Activated CD8-positive, alpha-beta T cell treated with anti-CD3 and anti-CD28 coated beads, Interleukin-2, amount 10 ng/mL, durations not matched to agents 7 days and 5 days (primary cell): ENCODE results near the gene UBTD2. TPM values are rescaled to one million over a fixed set of nuclear protein-coding genes. Genes with fewer than 3 reads are reported as not detected.
A peak's percentile ranks its signal among the peaks of the same experiment; 100 is the strongest.

Experiments used
- ATAC-seq: fragments of 150-1000 bp; cut with Tn5 transposase; one replicate; pipeline ENCODE4 v1.10.0; 2021; ENCODE audit warnings: moderate library complexity
- CTCF ChIA-PET: fragments of 350-600 bp; sonication (Branson Sonifier 250); formaldehyde crosslinking; loops from one replicate; lab custom pipeline; 2021; ENCODE audit warnings: antibody characterized with exemption; lab: Charles Lee
- POLR2A ChIA-PET: fragments of 350-600 bp; sonication (Branson Sonifier 250); formaldehyde crosslinking; loops from one replicate; lab custom pipeline; 2021; ENCODE audit warnings: antibody characterized with exemption; lab: Charles Lee
- DNase-seq: peaks from one replicate; pipeline ENCODE4 v3.0.0-alpha.2; 2020
- H3K27ac Mint-ChIP-seq: one replicate; pipeline ENCODE4 v1.8.0; 2021; ENCODE audit warnings: mild to moderate bottlenecking, mixed read lengths
- H3K27me3 Mint-ChIP-seq: one replicate; pipeline ENCODE4 v1.8.0; 2021; ENCODE audit warnings: low read depth, mixed read lengths
- H3K36me3 Mint-ChIP-seq: one replicate; pipeline ENCODE4 v1.8.0; 2021; ENCODE audit warnings: low read depth, mixed read lengths
- H3K4me1 Mint-ChIP-seq: one replicate; pipeline ENCODE4 v1.8.0; 2021; ENCODE audit warnings: low read depth, mixed read lengths
- H3K4me3 Mint-ChIP-seq: one replicate; pipeline ENCODE4 v1.8.0; 2021; ENCODE audit warnings: mild to moderate bottlenecking, mixed read lengths
- H3K9me3 Mint-ChIP-seq: one replicate; pipeline ENCODE4 v1.8.0; 2022; ENCODE audit warnings: mixed read lengths; ENCODE audit not compliant: insufficient read depth
- total RNA-seq, 2 experiments: library from RNA; stranded (reverse); gene quantifications; one replicate each; pipeline ENCODE4 v1.2.3, GENCODE V29; 2021

Gene UBTD2
- total RNA-seq, 2 experiments from 2014 or later = 12.0 to 12.8 TPM

DNA sequence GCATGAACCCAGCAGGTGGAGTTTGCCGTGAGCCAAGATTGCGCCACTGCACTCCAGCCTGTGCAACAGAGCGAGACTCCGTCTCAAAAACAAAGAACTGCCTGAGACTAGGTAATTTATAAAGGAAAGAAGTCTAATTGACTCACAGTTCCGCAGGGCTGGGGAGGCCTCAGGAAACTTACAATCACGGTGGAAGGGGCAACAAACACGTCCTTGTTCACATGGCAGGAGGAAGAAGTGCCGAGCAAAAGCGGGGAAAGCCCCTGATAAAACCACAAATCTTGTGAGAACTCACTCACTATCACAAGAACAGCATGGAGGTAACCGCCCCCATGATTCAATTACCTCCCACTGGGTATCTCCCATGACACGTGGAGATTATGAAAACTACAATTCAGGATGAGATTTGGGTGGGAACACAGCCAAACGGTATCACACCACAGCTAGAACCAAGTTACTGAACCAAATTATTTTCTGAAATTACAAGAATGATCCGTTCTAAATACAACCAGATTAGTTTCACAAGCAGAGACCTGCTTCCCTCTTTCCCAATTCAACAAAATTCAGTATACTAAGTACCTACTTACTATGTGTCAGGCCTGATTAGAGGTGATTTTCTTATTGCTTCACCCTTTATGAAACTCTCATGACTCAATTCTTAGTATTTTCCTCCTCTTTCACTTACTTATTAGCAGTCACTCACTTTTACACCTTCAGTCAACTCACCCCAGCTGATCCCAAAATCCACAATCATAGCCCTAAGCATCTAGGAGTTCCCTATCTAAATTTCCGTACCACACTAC, 8.4 kb downstream of the UBTD2 start:
- ChIA-PET CTCF (interaction anchor here (1.7 kb wide), 1 partner anchor 7 kb away, joined by 4 read pairs; no protein-coding TSS in a partner anchor), POLR2A (no interaction called here)
- DNase-seq (peak; percentile 25), ATAC-seq (no peak)
- Mint-ChIP-seq H3K36me3 (peaks cover 28% of the 10 kb centered on the region), H3K27ac (no peak overlapping the region), H3K4me3 (no peak overlapping the region), H3K27me3 (no peaks in the 10 kb centered on the region), H3K4me1 (peaks cover 11% of the 10 kb centered on the region), H3K9me3 (no peaks in the 10 kb centered on the region)

DNA sequence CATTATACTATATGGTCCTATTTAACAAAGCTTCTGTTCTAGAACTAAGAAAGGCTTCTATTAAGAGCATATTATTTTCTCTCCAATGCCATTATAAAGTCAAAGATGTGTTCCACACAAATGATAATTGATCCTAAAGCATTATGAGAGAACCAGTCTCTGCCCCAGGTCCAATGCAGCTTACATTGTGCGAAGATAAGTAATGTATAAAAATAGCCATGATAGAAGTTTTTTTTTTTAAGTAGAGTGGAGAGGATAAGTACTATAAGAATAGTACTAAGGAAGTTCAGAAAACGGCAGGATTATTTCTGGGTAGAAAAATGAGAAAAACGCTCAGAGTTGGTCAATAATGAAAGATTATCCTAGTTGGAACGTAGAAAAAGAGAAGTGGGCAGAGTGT, 15.6 kb downstream of the UBTD2 start:
- no peak for ATAC-seq
- Mint-ChIP-seq H3K36me3 (peaks cover 5% of the 10 kb centered on the region), H3K9me3 (no peaks in the 10 kb centered on the region), H3K27me3 (no peaks in the 10 kb centered on the region), H3K27ac (no peak overlapping the region), H3K4me1 (peaks cover 14% of the 10 kb centered on the region), H3K4me3 (no peak overlapping the region)
- ChIA-PET CTCF (interaction anchor here (1.4 kb wide), 1 partner anchor 15 kb away, joined by 5 read pairs; the partner anchor contains the start of gene UBTD2), POLR2A (no interaction called here)
- DNase-seq = no peak

DNA sequence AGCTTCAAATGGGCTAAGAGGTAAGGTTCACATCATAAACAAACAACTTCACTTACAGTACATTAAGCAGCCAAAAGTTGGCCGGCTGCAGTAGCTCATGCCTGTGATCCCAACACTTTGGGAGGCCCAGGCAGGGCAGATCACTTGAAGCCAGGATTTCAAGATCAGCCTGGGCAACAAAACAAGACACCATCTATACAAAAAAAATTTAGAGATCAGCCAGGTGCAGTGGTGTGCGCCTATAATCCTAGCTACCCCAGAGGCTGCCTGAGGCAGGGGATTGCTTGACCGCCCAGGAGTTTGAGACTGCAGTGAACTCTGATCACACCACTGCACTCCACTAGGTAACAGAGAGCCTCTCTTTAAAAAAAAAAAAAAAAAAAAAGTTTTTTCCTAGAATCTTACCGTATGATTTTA, 16.9 kb downstream of the UBTD2 start:
- Mint-ChIP-seq H3K36me3 (peaks cover 7% of the 10 kb centered on the region), H3K9me3 (no peaks in the 10 kb centered on the region), H3K27me3 (no peaks in the 10 kb centered on the region), H3K4me3 (no peak overlapping the region), H3K4me1 (peaks cover 14% of the 10 kb centered on the region), H3K27ac (no peak overlapping the region)
- DNase-seq = no peak
- ATAC-seq = no peak
- CTCF ChIA-PET = interaction anchor here (0.9 to 1.4 kb wide), 2 partner anchors 14 to 17 kb away, joined by 3 to 5 read pairs; partner anchors contain the start of gene UBTD2
- POLR2A ChIA-PET = interaction anchor here (0.6 kb wide), 1 partner anchor 88 kb away, joined by 3 read pairs; no protein-coding TSS in a partner anchor

DNA sequence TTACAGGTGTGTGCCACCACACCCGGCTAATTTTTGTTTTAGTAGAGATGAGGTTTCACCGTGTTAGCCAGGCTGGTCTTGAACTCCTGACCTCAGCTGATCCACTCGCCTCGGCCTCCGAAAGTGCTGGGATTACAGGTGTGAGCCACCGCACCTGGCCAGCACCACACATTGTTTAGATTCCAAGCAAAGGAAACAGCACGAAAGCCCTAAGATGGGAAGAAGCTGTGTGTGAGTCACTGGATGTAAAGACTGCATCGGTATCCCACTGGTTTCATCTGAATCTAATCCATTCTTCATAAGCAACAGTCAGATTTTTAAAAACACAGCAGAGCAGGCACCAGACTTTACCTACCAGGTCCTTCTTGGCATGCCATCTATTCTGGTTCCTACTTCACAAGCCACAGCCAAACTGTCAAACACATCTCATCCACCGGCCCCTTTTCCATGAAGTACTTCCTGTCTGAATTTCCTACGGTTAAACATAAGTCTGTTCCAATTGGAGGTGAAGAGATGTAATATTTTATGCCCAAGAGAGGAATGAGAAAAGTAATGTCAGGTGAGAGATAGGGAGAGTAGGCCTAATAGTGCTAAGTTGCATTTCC, 17.4 kb downstream of the UBTD2 start:
- ChIA-PET CTCF (interaction anchor here (0.9 to 1.4 kb wide), 2 partner anchors 14 to 17 kb away, joined by 3 to 5 read pairs; partner anchors contain the start of gene UBTD2), POLR2A (interaction anchor here (0.5 kb wide), 1 partner anchor 64 kb away, joined by 3 read pairs; no protein-coding TSS in a partner anchor)
- Mint-ChIP-seq H3K27ac (no peak overlapping the region), H3K4me3 (no peak overlapping the region), H3K36me3 (peaks cover 7% of the 10 kb centered on the region), H3K27me3 (no peaks in the 10 kb centered on the region), H3K9me3 (no peaks in the 10 kb centered on the region), H3K4me1 (peaks cover 14% of the 10 kb centered on the region)
- ATAC-seq (no peak), DNase-seq (no peak)

DNA sequence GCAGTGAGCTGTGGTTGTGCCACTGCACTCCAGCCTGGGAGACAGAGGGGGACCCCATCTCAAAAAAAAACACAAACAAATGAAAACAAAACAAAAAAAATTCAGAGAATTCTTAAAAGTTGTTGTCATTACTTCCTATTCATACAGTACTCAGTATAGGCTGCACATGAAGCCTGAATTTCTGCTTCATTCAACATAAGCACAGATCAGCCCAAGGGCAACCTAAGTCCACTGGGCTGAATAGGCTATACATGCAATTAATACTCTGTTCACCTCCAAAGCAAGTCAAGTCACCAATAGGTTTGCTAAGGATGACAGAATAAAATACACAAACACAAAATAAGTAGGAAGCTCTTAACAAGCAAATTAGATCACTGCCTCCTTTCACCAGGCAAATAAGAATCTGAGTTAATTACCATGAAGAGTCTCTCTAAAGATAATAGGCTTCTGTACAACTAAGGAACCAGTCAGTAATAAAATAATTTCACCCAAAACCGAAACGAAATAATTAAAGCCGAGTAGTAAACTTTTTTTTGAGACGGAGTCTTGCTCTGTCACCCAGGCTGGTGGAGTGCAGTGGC, 18.7 kb downstream of the UBTD2 start:
- Mint-ChIP-seq H3K9me3 (no peaks in the 10 kb centered on the region), H3K27me3 (no peaks in the 10 kb centered on the region), H3K4me3 (no peak overlapping the region), H3K27ac (no peak overlapping the region), H3K4me1 (peaks cover 14% of the 10 kb centered on the region), H3K36me3 (peaks cover 13% of the 10 kb centered on the region)
- no peak for ATAC-seq
- POLR2A ChIA-PET = no interaction called here
- CTCF ChIA-PET = no interaction called here
- no peak for DNase-seq

DNA sequence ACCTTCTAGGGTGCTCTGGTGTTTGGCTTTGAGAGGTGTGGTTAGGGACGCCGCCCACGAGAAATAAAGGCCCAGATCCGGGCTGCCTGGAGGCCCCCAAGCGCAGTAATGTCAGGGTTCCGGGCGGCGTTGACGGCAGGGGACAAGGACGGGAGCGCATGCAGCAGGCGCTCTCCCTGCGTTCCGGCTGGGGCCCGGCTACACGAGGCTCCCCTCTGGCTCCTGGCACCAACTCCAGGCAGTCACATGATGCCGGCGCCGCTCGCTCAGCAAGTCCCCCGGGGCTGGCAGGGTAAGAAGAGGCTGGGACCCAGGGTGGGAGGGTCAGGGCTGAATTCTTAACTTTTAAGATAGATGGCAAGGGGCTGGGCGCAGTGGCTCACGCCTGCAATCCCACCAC, 28.1 kb downstream of the UBTD2 start:
- no peaks in the 10 kb centered on the region for H3K4me1 Mint-ChIP-seq
- H3K27me3 Mint-ChIP-seq = no peaks in the 10 kb centered on the region
- no peak overlapping the region for H3K4me3 Mint-ChIP-seq
- no peak for ATAC-seq
- H3K36me3 Mint-ChIP-seq = peaks cover 42% of the 10 kb centered on the region
- DNase-seq = no peak
- no peak overlapping the region for H3K27ac Mint-ChIP-seq
- POLR2A ChIA-PET = no interaction called here
- H3K9me3 Mint-ChIP-seq = peaks cover 17% of the 10 kb centered on the region
- CTCF ChIA-PET = no interaction called here

DNA sequence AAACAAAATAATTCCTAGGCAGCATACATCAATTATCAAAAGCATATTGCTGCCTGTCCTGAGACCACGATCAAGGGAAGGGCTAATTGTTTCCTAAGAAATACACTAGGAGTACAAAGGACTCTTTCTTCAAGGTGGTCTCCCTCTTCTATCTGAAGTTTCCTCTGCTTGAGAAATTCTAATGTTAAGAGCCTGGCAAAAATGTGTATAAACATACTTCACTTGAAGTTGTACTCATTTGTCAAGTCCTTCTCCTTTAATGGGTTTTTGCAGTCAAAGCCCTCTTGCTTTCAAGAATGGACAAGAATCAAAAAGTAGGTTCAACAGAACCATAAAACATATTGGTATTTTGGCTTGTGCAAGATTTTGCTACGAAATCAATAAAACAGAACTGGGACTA, 31.1 kb downstream of the UBTD2 start:
- Mint-ChIP-seq H3K4me3 (no peak overlapping the region), H3K27me3 (no peaks in the 10 kb centered on the region), H3K9me3 (peaks cover 16% of the 10 kb centered on the region), H3K36me3 (peaks cover 42% of the 10 kb centered on the region), H3K27ac (no peak overlapping the region), H3K4me1 (no peaks in the 10 kb centered on the region)
- ChIA-PET CTCF (no interaction called here), POLR2A (no interaction called here)
- no peak for ATAC-seq
- DNase-seq = no peak

DNA sequence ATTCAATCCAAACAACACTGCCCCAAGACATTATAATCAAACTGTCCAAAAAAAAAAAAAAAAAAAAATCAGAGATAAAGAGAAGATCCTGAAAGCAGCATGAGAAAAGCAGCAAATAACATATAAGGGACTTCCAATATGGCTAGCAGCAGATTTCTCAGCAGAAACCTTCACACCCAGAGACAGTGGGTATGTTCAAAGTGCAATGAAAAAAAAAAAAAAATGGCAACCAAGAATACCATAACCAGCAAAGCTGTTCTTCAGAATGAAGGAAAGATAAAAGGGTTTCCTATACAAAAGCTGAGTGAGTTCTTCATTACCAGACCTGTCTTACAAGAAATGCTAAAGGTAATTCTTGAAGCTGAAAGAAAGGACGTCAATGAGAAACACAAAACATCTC, 32.1 kb downstream of the UBTD2 start:
- ChIA-PET CTCF (no interaction called here), POLR2A (no interaction called here)
- ATAC-seq (no peak), DNase-seq (no peak)
- Mint-ChIP-seq H3K9me3 (peaks cover 16% of the 10 kb centered on the region), H3K27me3 (no peaks in the 10 kb centered on the region), H3K27ac (no peak overlapping the region), H3K36me3 (peaks cover 34% of the 10 kb centered on the region), H3K4me1 (no peaks in the 10 kb centered on the region), H3K4me3 (no peak overlapping the region)

DNA sequence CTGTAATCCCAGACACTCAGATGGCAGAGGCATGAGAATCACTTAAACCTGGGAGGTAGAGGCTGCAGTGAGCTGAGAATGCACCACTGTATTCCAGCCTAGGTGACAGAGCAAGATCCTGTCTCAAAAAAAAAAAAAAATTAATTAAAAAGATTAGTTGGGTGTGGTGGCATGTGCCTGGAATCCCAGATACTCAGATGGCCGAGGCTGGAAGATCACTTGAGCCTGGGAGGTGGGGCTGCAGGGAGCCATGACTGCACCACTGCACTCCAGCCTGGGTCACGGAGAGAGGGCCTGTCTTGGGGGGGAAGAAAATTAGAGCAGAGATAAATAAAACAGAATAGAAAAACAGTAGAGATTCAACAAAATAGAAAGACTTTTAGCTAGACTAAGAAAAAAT, 34.9 kb downstream of the UBTD2 start:
- Mint-ChIP-seq H3K4me1 (peaks cover 2% of the 10 kb centered on the region), H3K36me3 (peaks cover 28% of the 10 kb centered on the region), H3K27me3 (no peaks in the 10 kb centered on the region), H3K27ac (no peak overlapping the region), H3K4me3 (no peak overlapping the region), H3K9me3 (peaks cover 16% of the 10 kb centered on the region)
- POLR2A ChIA-PET = no interaction called here
- no peak for DNase-seq
- CTCF ChIA-PET = no interaction called here
- no peak for ATAC-seq

DNA sequence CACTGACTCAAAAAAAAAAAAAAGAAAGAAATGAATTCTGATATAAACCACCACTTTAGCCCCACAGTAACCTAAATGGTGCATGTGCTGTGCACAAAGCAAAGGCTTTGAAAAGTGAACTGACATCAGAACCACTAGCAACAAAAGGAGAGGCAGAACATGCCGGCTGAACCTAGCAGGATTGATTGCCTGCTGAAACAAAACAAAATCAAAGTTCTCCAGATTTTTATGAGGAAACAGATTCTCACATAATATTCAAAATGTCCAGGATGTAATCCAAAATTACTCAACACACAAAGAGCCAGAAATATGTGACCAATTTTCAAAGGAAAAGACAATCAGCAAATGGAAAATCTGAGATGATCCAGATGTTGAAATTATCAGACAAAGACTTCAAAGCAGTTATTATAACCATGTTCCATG, 37.9 kb downstream of the UBTD2 start:
- Mint-ChIP-seq H3K27me3 (no peaks in the 10 kb centered on the region), H3K36me3 (peaks cover 22% of the 10 kb centered on the region), H3K9me3 (peaks cover 3% of the 10 kb centered on the region), H3K4me3 (no peak overlapping the region), H3K4me1 (peaks cover 2% of the 10 kb centered on the region), H3K27ac (no peak overlapping the region)
- ATAC-seq = no peak
- ChIA-PET POLR2A (no interaction called here), CTCF (no interaction called here)
- DNase-seq = no peak

DNA sequence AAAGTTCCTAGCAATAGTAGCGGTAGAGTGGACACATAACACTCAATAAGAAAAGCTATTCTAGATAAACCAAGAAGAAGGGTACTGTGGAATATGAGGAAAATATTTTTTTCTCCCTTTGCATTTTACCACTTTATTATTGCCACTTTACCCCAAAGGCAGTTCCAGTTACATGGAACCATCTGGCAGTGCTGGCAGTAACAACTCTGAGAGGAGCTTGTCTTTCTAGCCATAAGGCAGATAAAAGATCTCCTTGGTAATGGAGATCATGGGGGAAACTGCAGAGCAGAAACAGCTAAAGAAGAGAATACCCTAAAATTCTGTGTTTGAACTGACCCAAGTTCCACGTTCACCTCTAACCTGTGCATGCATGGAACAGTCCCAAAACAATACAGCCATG, 38.5 kb downstream of the UBTD2 start:
- ChIA-PET CTCF (interaction anchor here (0.6 kb wide), 1 partner anchor 680 kb away, joined by 3 read pairs; no protein-coding TSS in a partner anchor), POLR2A (no interaction called here)
- no peak for DNase-seq
- Mint-ChIP-seq H3K4me1 (peaks cover 2% of the 10 kb centered on the region), H3K36me3 (peaks cover 19% of the 10 kb centered on the region), H3K27ac (no peak overlapping the region), H3K27me3 (no peaks in the 10 kb centered on the region), H3K9me3 (peaks cover 3% of the 10 kb centered on the region), H3K4me3 (no peak overlapping the region)
- no peak for ATAC-seq

DNA sequence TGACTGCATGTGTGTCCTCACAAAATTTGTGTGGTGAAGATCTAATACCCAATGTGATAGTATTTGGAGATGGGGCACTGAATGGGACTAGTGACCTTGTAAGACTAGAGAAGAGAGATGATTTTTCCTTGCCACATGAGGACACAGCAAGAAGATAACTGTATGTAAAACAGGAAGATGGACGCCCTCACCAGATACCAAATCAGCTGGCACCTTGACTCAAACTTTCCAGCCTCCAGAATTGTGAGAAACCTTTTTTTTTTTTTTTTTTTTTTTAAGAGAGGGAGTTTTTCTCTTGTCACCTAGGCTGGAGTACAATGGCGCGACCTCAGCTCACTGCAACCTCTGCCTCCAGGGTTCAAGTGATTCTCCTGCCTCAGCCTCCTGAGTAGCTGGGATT, 40.3 kb downstream of the UBTD2 start:
- no peaks in the 10 kb centered on the region for H3K9me3 Mint-ChIP-seq
- peaks cover 21% of the 10 kb centered on the region for H3K36me3 Mint-ChIP-seq
- H3K4me1 Mint-ChIP-seq = peaks cover 14% of the 10 kb centered on the region
- no peak for ATAC-seq
- no peaks in the 10 kb centered on the region for H3K27me3 Mint-ChIP-seq
- ChIA-PET POLR2A (no interaction called here), CTCF (no interaction called here)
- H3K4me3 Mint-ChIP-seq = no peak overlapping the region
- H3K27ac Mint-ChIP-seq = no peak overlapping the region
- DNase-seq = no peak
